Head of caudate nucleus (tissue), 42 donors: ENCODE measurements around the gene CASZ1.

Experiments used
- DNase-seq, 42 donors: peaks; one replicate each; pipeline versions ENCODE4 v3.0.0 to v3.0.0-alpha.2; 2020 to 2021; ENCODE audit warnings: mixed read lengths in 7 of 42
- intact Hi-C: fragments of 100-400 bp; cut with DNase I; formaldehyde crosslinking; loops from one replicate; pipeline ENCODE4 v1.15.0; 2022

Gene CASZ1

GRCh38 chr1:10723317-10723716 is 73.1 kb downstream of the CASZ1 start:
- intact Hi-C loops: no loop called here
- no peak for DNase-seq

DNA sequence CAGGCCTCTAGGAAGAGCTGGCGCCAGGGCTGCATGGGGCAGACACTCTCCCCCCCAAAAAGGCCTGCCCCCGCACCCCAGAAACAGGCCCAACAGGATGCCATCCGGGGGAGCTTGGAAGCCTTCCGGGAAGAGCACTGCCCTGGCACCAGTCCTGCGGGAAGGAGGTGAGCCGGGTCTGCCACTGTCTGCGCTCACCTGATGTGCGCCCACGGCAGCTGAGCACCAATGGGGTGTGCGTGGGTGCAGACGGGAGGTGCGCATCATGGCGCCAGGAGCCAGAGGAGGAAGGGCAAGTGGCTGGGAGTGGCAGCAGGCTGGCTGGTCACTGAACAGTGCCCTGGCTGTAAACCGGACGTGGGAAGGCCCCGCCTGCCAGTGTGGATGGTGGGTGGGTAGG is 73.6 kb downstream of the CASZ1 start:
- intact Hi-C loops: no loop called here

DNA sequence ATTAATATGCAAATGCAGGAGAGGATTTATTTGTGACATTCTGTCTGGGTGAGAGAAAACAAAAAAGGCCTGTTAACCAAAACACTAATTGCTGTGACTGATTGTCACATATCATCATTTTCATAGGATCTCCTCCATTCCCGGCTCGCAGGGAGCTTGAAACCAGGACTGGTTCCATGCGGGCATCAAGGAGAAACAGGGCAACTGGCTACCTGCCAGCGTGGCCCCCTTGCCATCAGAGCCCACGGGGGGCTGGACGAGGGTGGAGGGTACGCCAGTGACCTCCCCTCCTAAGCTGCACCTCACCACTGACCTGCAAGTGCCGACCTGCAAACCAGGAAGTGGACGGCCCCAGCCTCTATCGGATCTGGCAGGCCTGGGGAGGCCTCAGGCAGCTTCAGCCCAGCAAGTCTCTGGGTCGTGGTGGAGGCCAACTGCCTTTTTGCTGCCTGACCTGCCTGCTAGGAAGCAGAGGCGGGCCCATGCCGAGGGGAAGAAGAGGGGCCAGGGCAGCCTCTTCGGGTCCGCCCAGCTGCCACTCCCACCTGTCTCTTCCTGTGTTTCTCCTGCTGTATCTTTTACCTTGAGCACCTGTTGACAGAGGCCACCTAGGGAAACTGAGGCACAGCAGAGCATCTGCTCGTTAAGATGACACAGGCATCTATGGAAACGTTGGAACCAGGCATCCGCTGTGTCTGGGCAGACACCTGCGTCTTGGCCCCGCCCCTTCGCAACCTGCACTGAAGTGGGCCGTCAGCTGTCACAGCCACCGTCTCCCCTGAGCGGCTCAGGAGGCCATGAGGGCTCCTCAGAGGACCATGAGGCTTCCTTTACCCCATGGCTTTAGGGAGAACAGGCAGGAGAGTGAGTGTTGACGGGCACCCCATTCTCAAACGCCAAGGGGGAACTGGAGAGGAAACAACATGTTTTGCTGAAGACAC is 74.8 kb downstream of the CASZ1 start:
- intact Hi-C loops: no loop called here
- DNase-seq: no peak

More for the DNA sequence above, 73.6 kb downstream of the CASZ1 start:
- no peak for DNase-seq

GRCh38 chr1:10720635-10721034 is 75.8 kb downstream of the CASZ1 start:
- DNase-seq: no peak
- intact Hi-C loops: no loop called here

DNA sequence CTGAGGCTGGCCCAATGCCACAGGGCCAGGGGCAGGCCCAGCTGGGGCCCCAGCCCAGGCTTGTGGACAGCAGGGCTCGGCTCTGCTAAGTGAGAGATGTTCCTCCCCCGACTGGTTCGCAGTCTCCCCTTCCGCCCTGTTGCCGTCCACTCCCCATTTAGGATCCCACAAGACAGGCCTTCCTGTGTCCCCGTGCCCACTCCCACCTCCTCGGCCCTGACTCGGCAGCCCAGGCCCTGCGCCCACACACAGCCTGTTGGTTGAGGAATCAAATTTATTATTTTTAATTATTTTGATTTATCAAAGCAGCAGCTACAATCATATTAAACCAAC is 78.4 kb downstream of the CASZ1 start:
- no peak for DNase-seq
- intact Hi-C loops: no loop called here

DNA sequence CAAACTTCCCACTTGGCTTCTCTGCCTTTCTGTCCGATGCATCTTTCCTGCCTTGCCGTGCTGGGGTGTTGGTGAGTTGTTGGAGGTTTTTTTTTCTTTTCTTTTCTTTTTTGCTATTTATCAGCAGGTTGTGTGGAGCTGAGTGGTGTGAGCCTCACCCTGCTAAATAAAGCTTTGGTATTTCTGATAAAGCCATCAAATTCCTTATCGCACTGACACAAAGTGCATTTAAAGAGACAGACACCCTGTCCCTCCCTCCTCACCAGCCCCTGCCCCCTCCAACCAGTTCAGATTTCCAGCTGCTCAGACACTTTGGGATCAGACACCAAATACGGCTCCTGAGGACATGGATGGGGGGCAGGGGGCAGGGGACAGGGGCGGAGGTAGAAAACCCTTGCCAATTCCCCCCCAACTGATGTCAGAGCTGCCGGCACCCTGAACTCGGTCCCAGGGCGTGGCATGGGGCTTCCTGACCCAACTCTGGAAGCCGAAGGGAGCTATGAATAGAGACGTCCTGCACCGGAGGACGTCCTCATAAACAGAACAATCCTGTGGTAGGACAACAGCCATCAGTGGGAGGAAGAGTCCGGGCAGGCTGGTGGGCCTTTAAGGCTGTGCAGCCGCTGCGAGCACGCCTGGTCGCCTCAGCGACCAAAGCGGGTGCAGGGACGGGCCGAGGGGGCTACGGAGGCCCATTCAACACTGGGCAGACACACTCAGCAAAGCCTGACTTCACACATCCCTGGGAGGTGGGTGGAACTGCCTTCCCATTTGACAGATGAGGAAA is 79.0 kb downstream of the CASZ1 start:
- no peak for DNase-seq
- intact Hi-C loops: no loop called here

DNA sequence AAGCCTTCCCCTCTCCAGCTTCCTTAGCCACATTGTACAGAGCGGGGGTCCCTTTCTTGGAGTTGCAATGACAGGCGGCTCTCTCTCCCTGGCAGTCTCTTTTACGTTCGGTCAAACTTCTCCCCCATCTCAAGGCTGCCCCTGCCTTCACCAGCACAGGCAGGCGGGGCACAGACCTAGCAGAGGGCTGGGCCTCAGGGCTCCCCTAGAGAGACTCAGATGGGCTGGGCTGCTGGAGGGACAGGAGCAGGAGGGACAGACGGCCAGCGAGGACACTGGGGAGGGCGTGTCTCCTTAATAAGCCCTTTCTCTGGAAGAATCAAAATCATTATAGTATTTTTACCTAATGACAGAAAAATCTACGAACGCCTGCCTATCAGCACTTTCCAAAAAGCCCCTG is 79.6 kb downstream of the CASZ1 start:
- intact Hi-C loops: no loop called here
- DNase-seq: no peak

DNA sequence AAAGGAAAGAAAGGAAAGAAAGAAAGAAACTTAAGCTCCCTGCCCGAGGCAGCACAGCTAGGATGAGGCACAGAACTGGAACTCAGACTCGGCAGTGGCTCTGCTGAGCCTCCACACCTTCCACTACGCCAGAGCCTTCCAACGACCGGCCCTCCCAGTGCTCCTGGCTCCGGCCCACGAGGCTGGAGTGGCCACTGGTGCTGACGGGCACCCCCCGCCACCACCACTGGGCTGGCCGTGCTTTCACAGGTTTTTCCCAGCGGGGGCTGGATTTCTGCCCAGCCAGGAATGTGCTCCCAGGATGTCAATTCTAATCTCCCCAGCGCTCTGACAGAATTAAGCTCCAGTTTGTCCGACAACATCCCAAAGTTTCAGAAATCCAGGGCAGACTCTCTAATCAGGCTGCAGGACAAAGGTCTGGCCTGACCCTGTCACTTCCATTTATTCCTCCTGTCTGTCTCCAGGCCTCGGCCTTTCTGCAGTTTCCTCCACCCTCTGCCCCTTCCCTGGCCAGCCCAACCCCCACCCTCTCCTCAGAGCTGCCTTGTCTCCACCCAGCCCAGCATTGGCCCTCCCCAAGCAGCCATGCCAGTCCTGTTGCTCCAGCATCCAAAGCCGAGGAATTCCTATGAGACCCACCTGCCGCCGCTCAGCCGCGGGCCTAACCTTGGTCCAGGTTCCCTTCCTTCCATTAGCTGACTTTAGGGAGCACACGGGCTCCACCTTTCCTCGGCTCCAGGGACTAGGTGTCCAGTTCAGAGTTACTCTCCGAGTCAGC is 81.9 kb downstream of the CASZ1 start:
- no peak for DNase-seq
- intact Hi-C loops: no loop called here

DNA sequence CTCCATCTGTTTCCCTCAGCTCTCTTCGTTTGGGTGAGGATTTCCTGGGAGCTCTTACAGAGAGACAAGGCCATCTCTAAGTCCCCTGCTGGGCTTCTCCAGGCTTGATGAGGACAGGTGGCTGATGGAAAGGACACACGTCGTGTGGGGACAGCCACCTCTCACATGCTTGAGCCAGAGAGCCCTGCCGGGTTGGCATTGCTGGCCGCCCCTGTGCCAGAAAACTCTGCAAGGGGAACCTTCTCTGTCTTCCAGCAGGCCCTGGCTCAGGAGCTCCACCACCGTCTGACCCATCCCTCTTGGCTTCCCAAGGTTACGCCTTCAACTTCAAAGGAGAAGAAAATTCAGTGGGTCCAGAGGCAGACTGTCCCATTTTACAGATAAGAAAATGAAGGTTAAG is 82.8 kb downstream of the CASZ1 start:
- intact Hi-C loops: no loop called here
- DNase-seq: no peak

GRCh38 chr1:10712568-10713362 is 83.7 kb downstream of the CASZ1 start:
- intact Hi-C loops: no loop called here
- no peak for DNase-seq

- intact Hi-C loops: no loop called here
These were observed 86.0 kb downstream of the CASZ1 start for GRCh38 chr1:10710489-10710888.

DNA sequence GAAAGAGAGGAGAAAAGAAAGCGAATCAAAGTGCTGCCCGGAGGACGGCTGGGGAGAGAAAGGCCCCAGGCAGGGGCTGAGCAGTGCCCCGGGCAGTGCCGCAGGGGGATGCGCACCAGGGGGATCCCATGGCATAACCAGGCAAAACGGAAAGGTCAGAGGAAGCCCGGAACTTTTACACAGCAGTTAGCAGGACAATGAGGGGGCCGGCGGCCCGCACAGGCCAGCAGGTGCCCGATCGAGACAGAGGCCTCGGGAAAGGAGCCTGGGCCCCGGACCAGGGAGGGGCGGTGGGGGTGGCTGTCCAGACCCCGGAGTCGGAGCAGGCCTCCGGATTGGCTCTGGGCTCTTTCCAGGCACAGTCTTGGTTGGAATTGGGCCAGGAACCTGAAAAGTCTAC is 86.8 kb downstream of the CASZ1 start:
- intact Hi-C loops: no loop called here

More at GRCh38 chr1:10710489-10710888, 86.0 kb downstream of the CASZ1 start:
- no peak for DNase-seq

GRCh38 chr1:10709165-10709564 is 87.3 kb downstream of the CASZ1 start:
- intact Hi-C loops: no loop called here
- peak in 1 of 42 donors; percentile 9 for DNase-seq

More for the DNA sequence above, 86.8 kb downstream of the CASZ1 start:
- DNase-seq: no peak

DNA sequence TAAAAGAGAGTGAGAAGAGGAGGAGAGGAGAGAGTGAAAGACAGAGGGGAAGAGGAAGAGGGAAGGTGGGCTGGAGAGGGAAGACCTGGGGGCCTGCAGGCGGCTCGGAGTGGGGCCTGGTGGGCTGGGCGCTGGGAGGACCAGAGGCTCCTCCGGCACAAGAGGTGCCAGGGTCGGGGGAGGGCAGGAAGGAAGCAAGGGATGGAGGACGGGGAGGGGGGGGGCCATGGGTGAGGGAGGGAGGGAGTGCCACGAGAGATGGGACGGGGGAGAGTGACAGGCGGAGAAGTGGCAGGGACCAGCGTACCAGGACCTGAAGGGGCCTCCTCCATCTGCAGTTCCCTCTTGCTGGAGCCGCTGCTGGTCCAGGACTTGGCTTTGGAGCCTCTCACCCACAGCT is 87.7 kb downstream of the CASZ1 start:
- no peak for DNase-seq
- intact Hi-C loops: no loop called here

DNA sequence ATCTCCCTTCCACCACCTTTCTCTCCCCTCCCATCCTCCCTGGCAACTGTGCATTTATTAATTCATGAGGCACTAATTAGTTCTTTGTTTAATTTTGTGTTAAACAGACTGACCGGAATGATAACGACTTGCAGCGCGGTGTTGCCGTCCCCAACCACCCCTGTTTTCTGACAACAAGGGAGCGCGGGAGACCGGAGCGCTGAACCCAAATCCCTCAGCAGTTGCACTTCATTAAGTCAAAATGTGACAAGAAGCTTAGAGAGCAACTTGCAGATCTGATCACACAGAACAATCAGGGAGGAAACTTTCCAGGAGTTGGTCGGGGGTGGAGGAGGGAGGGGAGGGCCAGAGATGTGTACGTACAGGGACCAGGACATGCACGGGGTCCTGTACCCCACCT is 89.2 kb downstream of the CASZ1 start:
- intact Hi-C loops: no loop called here
- no peak for DNase-seq

- intact Hi-C loops: no loop called here
- DNase-seq: no peak
These were observed 90.0 kb downstream of the CASZ1 start for GRCh38 chr1:10706376-10706913.

- DNase-seq: no peak
- intact Hi-C loops: no loop called here
These were observed 90.5 kb downstream of the CASZ1 start for GRCh38 chr1:10705953-10706352.

DNA sequence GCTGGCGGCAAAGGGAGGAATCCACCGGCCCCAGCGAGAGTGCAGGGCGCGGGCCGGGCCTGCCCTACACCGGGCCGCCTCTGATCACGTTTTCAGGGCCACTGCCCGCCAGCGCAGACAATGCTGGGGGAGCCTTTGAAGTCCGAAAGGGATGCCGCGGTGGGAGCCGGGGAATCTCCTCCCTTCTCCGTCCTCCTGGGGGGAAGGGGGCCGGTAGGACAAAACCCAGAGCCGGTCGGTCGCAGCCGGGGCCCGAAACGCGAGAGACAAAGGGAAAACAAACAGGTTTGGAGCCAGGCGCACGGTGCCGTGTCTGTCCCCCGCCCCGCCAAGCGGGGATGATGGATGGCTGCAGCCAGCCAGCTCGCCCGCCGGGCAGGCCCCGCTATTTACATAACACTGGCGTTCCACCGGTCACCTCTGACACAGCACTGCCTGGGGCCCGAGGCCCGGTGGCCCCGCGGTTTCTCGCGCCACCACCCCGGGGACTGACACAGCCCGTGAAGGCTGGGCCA is 92.0 kb downstream of the CASZ1 start:
- intact Hi-C loops: no loop called here

More for the DNA sequence above, 92.0 kb downstream of the CASZ1 start:
- DNase-seq: no peak
